Measurements from ENCODE around the gene CHMP6.

DNA sequence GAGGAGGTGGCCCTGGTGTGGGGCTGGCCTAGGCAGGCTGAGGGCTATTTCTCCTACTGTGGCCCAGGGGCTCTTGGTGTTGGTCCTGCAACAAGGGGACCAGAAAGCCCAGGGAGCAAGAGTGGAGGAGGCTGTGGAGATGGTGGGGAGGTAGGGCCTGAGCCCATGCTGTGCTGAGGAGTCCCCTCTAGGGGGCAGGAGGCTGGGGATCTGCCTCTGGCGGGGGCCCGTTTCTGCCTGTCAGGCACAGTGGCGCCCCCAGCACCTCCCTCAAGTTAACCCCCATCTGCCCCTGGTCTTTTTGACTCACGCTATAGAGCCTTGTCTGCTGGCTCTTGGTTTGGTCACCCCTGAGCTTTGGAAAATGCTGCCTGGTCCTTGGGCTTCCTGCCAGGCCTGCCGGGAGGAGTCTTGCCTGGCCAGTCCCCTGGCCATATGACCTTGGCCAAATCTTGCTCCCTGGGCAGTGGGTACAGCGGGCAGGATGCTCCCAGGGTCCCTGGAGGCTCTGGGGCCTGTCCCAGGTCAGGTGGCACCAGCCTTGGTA is 49.2 kb downstream of the CHMP6 start:
- TF ChIP-seq, protein P1, sequence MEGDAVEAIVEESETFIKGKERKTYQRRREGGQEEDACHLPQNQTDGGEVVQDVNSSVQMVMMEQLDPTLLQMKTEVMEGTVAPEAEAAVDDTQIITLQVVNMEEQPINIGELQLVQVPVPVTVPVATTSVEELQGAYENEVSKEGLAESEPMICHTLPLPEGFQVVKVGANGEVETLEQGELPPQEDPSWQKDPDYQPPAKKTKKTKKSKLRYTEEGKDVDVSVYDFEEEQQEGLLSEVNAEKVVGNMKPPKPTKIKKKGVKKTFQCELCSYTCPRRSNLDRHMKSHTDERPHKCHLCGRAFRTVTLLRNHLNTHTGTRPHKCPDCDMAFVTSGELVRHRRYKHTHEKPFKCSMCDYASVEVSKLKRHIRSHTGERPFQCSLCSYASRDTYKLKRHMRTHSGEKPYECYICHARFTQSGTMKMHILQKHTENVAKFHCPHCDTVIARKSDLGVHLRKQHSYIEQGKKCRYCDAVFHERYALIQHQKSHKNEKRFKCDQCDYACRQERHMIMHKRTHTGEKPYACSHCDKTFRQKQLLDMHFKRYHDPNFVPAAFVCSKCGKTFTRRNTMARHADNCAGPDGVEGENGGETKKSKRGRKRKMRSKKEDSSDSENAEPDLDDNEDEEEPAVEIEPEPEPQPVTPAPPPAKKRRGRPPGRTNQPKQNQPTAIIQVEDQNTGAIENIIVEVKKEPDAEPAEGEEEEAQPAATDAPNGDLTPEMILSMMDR (IDR thresholded peaks at IDR 0.05) = peak in 4 of 6 experiments; percentile 22 to 47 (median 32)
- TF ChIP-seq POLR2A (IDR thresholded peaks at IDR 0.05) = no peak

All from esophagus squamous epithelium (tissue), 4 donors.